Neural progenitor cell (in vitro differentiated cells): ENCODE results near the gene F10. TPM values are rescaled to one million over a fixed set of nuclear protein-coding genes. Genes with fewer than 3 reads are reported as not detected.

ENCODE experiments used
- DNase-seq: peaks from one replicate; pipeline ENCODE4 v3.0.0-alpha.2; 2016; ENCODE audit warnings: low spot score
- H2AFZ ChIP-seq: fragments of 200-600 bp; sonication (generic); replicated peaks from 2 replicates; pipeline ENCODE4 v1.6.1; 2016; ENCODE audit warnings: antibody characterized with exemption
- H3F3A ChIP-seq: fragments of 200-600 bp; sonication (generic); 2 replicates; pipeline ENCODE4 v1.6.1; 2016; ENCODE audit warnings: antibody characterized with exemption, low read depth
- H3K27ac ChIP-seq: fragments of 200-600 bp; sonication (generic); 2 replicates; pipeline ENCODE4 v1.5.1; 2016; ENCODE audit warnings: mild to moderate bottlenecking
- H3K27me3 ChIP-seq: fragments of 200-600 bp; sonication (generic); 2 replicates; pipeline ENCODE4 v1.6.1; 2016; ENCODE audit warnings: mild to moderate bottlenecking, moderate library complexity
- H3K36me3 ChIP-seq: fragments of 200-600 bp; sonication (generic); 2 replicates; pipeline ENCODE4 v1.5.1; 2016
- H3K4me1 ChIP-seq: fragments of 200-600 bp; sonication (generic); 2 replicates; pipeline ENCODE4 v1.6.1; 2016; ENCODE audit warnings: mixed run types
- H3K4me2 ChIP-seq: fragments of 200-600 bp; sonication (generic); 2 replicates; pipeline ENCODE4 v1.6.1; 2016
- H3K4me3 ChIP-seq: fragments of 200-600 bp; sonication (generic); 2 replicates; pipeline ENCODE4 v1.5.1; 2016
- H3K79me2 ChIP-seq: fragments of 200-600 bp; sonication (generic); 2 replicates; pipeline ENCODE4 v1.6.1; 2016; ENCODE audit warnings: low read depth
- H3K9ac ChIP-seq: fragments of 200-600 bp; sonication (generic); 2 replicates; pipeline ENCODE4 v1.6.1; 2016
- H3K9me3 ChIP-seq: fragments of 200-600 bp; sonication (generic); 2 replicates; pipeline ENCODE4 v1.5.1; 2016; ENCODE audit warnings: low read depth
- H4K20me1 ChIP-seq: fragments of 200-600 bp; sonication (generic); 2 replicates; pipeline ENCODE4 v1.6.1; 2016; ENCODE audit warnings: low read depth
- H3K27ac Mint-ChIP-seq: 3 replicates; pipeline ENCODE4 v1.8.0; 2021; ENCODE audit warnings: mixed read lengths
- H3K27me3 Mint-ChIP-seq: 2 replicates; pipeline ENCODE4 v1.8.0; 2022; ENCODE audit warnings: low read depth, mild to moderate bottlenecking, inconsistent platforms, moderate library complexity, mixed read lengths; ENCODE audit not compliant: insufficient read depth
- H3K36me3 Mint-ChIP-seq: 3 replicates; pipeline ENCODE4 v1.8.0; 2021; ENCODE audit warnings: mixed read lengths
- H3K4me1 Mint-ChIP-seq: 3 replicates; pipeline ENCODE4 v1.8.0; 2021; ENCODE audit warnings: mixed read lengths
- H3K4me3 Mint-ChIP-seq: 3 replicates; pipeline ENCODE4 v1.8.0; 2021; ENCODE audit warnings: mild to moderate bottlenecking, moderate library complexity, mixed read lengths
- H3K9me3 Mint-ChIP-seq: 3 replicates; pipeline ENCODE4 v1.8.0; 2020; ENCODE audit warnings: mixed read lengths
- EZH2 ChIP-seq: fragments of 200-600 bp; sonication (generic); IDR thresholded peaks from 2 replicates; pipeline ENCODE4 v1.6.1; 2017; ENCODE audit warnings: antibody characterized with exemption, mild to moderate bottlenecking, moderate library complexity
- EZH2phosphoT487 ChIP-seq: fragments of 200-600 bp; sonication (generic); IDR thresholded peaks from 2 replicates; pipeline ENCODE4 v1.6.1; 2017; ENCODE audit warnings: antibody characterized with exemption
- total RNA-seq: library from RNA; depleted of rRNA; stranded (reverse); fragments of >200 nt; gene quantifications from 2 replicates; pipeline ENCODE4 v1.2.3, GENCODE V29; 2015; ENCODE audit warnings: low replicate concordance
- TF ChIP-seq, protein P1 (sequence below): fragments of 200-600 bp; sonication (generic); IDR thresholded peaks from 2 replicates; pipeline ENCODE4 v1.5.1; 2017; ENCODE audit warnings: antibody characterized with exemption, mild to moderate bottlenecking

Gene F10
- total RNA-seq, 1 donor from 2014 or later: 2.0 TPM

- Mint-ChIP-seq H3K4me3 (no peak overlapping the region), H3K36me3 (peaks cover 37% of the 10 kb centered on the region), H3K4me1 (peaks cover 27% of the 10 kb centered on the region), H3K27ac (no peak overlapping the region), H3K9me3 (no peaks in the 10 kb centered on the region), H3K27me3 (peaks cover 2% of the 10 kb centered on the region)
- no peak overlapping the region for H3K4me3 ChIP-seq
- peaks cover 24% of the 10 kb centered on the region for H3K4me1 ChIP-seq
- no peak overlapping the region for H3K27ac ChIP-seq
- no peak overlapping the region for H2AFZ ChIP-seq
- peaks cover 29% of the 10 kb centered on the region for H3F3A ChIP-seq
- peaks cover 4% of the 10 kb centered on the region for H3K36me3 ChIP-seq
- H3K9me3 ChIP-seq: no peaks in the 10 kb centered on the region
- H3K27me3 ChIP-seq: no peaks in the 10 kb centered on the region
- no peaks in the 10 kb centered on the region for H3K79me2 ChIP-seq
- TF ChIP-seq, protein P1, sequence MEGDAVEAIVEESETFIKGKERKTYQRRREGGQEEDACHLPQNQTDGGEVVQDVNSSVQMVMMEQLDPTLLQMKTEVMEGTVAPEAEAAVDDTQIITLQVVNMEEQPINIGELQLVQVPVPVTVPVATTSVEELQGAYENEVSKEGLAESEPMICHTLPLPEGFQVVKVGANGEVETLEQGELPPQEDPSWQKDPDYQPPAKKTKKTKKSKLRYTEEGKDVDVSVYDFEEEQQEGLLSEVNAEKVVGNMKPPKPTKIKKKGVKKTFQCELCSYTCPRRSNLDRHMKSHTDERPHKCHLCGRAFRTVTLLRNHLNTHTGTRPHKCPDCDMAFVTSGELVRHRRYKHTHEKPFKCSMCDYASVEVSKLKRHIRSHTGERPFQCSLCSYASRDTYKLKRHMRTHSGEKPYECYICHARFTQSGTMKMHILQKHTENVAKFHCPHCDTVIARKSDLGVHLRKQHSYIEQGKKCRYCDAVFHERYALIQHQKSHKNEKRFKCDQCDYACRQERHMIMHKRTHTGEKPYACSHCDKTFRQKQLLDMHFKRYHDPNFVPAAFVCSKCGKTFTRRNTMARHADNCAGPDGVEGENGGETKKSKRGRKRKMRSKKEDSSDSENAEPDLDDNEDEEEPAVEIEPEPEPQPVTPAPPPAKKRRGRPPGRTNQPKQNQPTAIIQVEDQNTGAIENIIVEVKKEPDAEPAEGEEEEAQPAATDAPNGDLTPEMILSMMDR: no peak
- DNase-seq: no peak
- H4K20me1 ChIP-seq: peaks cover 27% of the 10 kb centered on the region
- H3K9ac ChIP-seq: no peak overlapping the region
- no peak overlapping the region for H3K4me2 ChIP-seq
These were observed 61.0 kb downstream of the F10 start for GRCh38 chr13:113183450-113184129.

DNA sequence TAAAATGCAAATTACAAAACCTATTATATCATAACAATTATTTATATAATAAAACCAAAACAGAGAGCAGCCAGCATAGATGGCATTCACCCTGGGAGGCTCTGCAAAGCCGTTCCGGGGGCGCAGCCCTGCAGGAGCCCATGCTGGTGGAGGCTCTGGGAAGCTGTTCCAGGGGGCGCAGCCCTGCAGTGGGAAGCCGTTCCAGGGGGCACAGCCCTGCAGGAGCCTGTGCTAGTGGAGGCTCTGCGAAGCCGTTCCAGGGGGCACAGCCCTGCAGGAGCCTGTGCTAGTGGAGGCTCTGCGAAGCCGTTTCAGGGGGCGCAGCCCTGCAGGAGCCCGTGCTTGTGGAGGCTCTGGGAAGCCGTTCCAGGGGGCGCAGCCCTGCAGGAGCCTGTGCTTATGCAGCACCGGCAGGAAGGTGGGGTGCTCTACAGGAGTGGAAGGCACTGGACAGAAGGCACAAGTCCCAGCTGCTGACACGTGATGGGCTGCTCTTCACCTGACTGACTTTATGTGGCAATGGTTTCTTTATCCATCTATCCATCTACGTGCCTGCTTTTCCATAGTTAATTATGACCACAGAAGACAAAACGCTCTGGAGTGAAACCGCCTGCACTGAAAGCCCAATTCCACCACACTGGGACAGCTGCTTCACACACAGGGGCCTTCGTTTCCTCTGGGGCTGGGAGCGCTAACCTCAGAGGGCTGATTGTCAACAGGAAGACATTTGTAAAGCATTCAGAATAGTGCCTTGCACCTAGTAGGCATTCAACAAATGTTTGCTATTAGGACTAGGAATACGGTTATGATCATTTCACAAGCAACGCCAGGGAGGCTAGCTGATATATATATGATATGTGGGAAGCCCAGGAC lies 62.2 kb downstream of the F10 start:
- no peak overlapping the region for H3K27ac ChIP-seq
- no peak overlapping the region for H3K27ac Mint-ChIP-seq

DNA sequence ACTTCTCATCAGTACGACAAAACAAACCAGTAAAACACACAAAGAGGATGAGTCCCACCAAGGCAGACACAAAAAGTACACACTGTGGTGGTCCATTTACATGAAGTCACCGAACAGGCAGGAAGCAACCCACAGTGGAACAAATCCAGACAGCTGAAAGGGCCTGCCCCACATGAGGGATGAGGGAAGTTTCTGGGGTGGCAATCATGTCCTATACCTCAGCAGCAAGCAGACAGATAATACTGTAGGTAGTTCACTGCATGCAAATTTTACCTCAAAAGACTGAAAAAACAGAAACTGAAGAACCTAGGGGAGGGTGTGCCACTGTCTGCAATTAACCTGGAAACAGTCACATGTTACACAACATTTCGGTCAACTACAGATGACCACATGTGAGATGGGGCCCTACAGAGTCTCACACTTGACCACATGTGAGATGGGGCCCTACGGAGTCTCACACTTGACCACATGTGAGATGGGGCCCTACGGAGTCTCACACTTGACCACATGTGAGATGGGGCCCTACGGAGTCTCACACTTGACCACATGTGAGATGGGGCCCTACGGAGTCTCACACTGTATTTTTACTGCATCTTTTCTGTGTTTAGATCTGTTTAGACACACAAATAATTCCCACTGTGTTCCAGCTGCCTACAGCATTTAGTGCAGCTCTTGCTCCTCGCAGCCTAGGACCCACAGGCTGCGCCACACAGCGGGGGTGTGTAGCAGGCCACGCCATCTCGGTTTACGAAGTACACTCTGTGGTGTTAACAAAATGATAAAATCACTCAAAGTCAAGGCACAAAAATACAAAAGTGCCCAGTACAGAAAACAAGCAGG lies 63.7 kb downstream of the F10 start:
- H3K27me3 ChIP-seq: no peaks in the 10 kb centered on the region
- no peak overlapping the region for H3K9ac ChIP-seq
- no peak overlapping the region for H3K27ac ChIP-seq
- no peaks in the 10 kb centered on the region for H3K4me1 ChIP-seq
- H4K20me1 ChIP-seq: peaks cover under 1% of the 10 kb centered on the region
- H3F3A ChIP-seq: peaks cover 2% of the 10 kb centered on the region
- TF ChIP-seq EZH2: no peak
- TF ChIP-seq, protein P1: no peak
- TF ChIP-seq EZH2phosphoT487: no peak
- H3K9me3 ChIP-seq: no peaks in the 10 kb centered on the region
- no peak overlapping the region for H3K4me3 ChIP-seq
- no peak overlapping the region for H3K27ac Mint-ChIP-seq
- H3K27me3 Mint-ChIP-seq: no peaks in the 10 kb centered on the region
- peaks cover 11% of the 10 kb centered on the region for H3K36me3 ChIP-seq
- peaks cover 4% of the 10 kb centered on the region for H3K4me1 Mint-ChIP-seq
- no peak overlapping the region for H3K4me2 ChIP-seq
- H3K36me3 Mint-ChIP-seq: peaks cover 41% of the 10 kb centered on the region
- H2AFZ ChIP-seq: no peak overlapping the region
- no peak for DNase-seq
- H3K79me2 ChIP-seq: no peaks in the 10 kb centered on the region
- no peaks in the 10 kb centered on the region for H3K9me3 Mint-ChIP-seq
- H3K4me3 Mint-ChIP-seq: no peak overlapping the region

More for the DNA sequence above, 62.2 kb downstream of the F10 start:
- H3K4me1 ChIP-seq: peaks cover 12% of the 10 kb centered on the region
- peaks cover 6% of the 10 kb centered on the region for H3K36me3 ChIP-seq
- H3K79me2 ChIP-seq: no peaks in the 10 kb centered on the region
- H3K4me3 ChIP-seq: no peak overlapping the region
- no peak for DNase-seq
- H3K27me3 ChIP-seq: no peaks in the 10 kb centered on the region
- H3K9me3 ChIP-seq: no peaks in the 10 kb centered on the region
- TF ChIP-seq EZH2: no peak
- no peak for TF ChIP-seq EZH2phosphoT487
- TF ChIP-seq, protein P1: no peak
- Mint-ChIP-seq H3K4me3 (no peak overlapping the region), H3K9me3 (no peaks in the 10 kb centered on the region), H3K27me3 (no peaks in the 10 kb centered on the region), H3K36me3 (peaks cover 38% of the 10 kb centered on the region), H3K4me1 (peaks cover 15% of the 10 kb centered on the region)
- H3F3A ChIP-seq: peaks cover 17% of the 10 kb centered on the region
- no peak overlapping the region for H3K4me2 ChIP-seq
- peaks cover 15% of the 10 kb centered on the region for H4K20me1 ChIP-seq
- H3K9ac ChIP-seq: no peak overlapping the region
- no peak overlapping the region for H2AFZ ChIP-seq
